VCaP (cell line): ENCODE results near the gene APC.
A peak's percentile ranks its signal among the peaks of the same experiment; 100 is the strongest.

Experiments used
- H3K27ac ChIP-seq: fragments of 450-650 bp; 2 replicates; pipeline ENCODE4 v1.5.1; 2017
- TF ChIP-seq, protein P1 (sequence below): fragments of 450-650 bp; conservative IDR thresholded peaks from 2 replicates; pipeline ENCODE4 v1.5.1; 2017; ENCODE audit warnings: mild to moderate bottlenecking, moderate library complexity

The APC gene

DNA sequence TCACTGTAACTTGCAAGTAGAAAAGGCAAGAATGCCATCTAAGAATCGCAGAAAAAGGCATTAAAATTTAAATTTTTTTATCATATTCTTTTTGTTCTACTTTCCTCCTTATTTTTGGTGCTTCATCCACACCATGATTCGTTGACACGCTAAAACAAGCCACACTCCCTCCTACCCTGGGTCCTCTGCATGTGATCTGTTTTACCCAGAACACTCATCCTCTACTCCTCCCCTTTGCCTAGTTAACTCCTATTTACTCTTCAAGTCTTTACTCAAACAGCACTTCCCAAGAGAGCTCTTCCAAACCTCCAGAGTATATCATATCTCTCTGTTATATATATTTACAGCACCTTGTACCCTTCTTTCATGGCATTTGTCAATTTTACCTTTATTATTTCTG, 62.0 kb downstream of the APC start:
- TF ChIP-seq, protein P1, sequence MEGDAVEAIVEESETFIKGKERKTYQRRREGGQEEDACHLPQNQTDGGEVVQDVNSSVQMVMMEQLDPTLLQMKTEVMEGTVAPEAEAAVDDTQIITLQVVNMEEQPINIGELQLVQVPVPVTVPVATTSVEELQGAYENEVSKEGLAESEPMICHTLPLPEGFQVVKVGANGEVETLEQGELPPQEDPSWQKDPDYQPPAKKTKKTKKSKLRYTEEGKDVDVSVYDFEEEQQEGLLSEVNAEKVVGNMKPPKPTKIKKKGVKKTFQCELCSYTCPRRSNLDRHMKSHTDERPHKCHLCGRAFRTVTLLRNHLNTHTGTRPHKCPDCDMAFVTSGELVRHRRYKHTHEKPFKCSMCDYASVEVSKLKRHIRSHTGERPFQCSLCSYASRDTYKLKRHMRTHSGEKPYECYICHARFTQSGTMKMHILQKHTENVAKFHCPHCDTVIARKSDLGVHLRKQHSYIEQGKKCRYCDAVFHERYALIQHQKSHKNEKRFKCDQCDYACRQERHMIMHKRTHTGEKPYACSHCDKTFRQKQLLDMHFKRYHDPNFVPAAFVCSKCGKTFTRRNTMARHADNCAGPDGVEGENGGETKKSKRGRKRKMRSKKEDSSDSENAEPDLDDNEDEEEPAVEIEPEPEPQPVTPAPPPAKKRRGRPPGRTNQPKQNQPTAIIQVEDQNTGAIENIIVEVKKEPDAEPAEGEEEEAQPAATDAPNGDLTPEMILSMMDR, result no peak
- no peak overlapping the region for H3K27ac ChIP-seq

DNA sequence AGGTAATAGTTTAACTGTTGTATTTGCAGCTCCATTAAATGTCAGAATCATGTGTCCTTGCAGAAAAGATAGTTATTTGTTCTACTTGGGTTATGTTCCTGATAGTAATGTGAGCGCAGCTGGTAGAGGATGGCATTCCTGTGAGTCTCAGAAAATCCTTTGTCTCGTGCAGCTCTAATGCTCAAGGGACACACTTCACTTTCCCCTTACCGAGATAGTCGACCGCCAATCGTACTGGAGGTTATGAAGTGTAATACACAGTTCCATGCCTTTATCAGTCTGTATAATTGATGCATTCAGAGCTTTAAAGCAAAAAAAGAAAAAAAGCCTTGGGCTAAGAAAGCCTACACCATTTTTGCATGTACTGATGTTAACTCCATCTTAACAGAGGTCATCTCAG, 63.2 kb downstream of the APC start:
- TF ChIP-seq, protein P1, result no peak
- no peak overlapping the region for H3K27ac ChIP-seq

DNA sequence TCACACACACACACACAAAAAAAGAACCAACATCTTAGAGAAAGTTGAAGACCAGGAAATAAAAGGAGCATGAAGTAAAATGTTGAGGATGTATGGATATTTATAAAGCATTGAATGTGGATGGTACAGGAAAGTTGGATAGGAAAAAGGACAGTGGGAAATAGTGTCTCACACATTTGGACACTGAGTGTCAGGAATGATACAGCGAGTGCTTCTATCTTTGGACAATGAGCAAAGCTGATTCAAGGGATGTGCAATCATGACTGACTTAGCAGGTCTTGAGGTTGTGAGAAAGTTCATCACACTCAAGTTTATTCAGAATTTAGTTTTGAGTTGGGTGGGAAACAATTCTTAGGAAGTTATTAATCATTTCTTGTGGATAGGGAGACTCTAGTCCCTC, 73.3 kb downstream of the APC start:
- TF ChIP-seq, protein P1, result no peak
- no peak overlapping the region for H3K27ac ChIP-seq

DNA sequence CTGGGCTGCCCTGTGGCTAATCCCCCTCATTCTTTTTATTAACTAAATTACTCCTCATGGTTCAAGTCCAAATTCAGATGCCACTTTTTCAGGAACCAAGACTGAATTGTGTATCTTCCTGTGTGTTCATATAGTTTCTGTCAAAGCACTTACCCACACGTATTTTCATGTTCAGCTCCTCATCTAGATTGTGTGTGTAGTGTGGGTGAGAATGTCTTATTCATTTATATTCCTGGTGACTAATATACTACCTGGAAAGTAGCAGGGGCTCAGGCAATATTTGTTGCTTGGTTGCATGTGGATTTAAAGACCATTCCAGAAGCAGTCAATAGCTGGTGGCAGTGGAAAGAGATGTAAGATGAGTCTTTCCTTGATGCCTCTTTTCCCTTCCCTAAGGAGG, 74.9 kb downstream of the APC start:
- no peak overlapping the region for H3K27ac ChIP-seq
- TF ChIP-seq, protein P1, result no peak

DNA sequence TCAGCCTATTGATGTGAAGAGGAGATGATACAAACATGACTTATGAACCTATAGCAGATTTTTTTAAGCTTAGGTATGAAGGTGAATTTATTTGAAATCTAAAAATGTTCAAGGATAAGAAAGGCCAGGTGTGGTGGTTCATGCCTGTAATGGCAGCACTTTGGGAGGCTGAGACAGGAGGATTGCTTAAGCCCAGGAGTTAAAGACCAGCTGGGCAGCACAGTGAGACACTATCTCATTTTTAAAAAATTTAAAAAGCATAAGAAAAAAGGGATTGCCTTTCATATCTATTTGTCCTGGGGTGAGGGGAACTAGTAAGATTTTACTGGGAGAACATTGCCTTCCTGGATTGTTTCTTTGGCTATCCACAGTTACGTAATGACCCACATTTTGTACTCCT, 82.6 kb downstream of the APC start:
- no peak overlapping the region for H3K27ac ChIP-seq
- TF ChIP-seq, protein P1, result no peak

DNA sequence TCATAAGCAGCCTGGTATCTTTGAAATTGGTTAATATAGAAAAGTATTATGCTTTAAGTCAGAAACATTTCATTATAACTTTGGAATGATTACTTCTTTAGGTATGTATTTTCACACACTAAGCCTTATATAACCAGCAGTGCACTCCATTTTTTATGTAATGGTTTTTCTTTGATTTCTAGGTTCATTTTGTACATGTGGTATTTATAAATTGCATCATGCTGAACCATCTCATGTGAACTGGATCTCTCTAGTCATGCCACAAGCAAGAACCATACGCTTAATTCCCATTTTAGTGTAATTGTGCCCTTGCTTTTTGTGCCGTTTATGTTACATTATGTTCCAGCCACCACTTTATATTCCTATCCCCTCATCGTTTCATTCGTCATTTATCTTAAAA, 84.8 kb downstream of the APC start:
- TF ChIP-seq, protein P1, result no peak
- H3K27ac ChIP-seq, result peak overlapping the region; percentile 59; the same call in 1 of the 2 replicates

DNA sequence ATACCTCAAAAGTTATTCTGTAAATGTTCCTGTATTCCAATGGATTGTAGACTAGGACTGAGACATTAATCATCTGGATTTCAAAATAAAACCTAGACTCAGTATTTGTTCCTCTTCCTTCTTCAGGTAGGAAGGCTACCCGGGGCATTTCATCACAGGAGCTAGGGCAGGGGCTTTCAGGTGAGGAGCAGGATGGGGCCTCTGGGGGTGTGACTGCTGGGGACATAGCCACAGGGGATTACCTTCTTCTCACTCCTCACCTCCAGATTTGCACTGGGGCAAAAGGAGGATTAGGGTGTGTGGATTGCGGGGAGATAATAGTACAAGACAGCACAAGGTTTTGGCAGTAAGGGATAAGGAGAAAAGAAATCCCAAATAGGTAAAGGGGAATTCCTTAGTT, 85.5 kb downstream of the APC start:
- TF ChIP-seq, protein P1, result no peak
- H3K27ac ChIP-seq, result peak overlapping the region; percentile 59

DNA sequence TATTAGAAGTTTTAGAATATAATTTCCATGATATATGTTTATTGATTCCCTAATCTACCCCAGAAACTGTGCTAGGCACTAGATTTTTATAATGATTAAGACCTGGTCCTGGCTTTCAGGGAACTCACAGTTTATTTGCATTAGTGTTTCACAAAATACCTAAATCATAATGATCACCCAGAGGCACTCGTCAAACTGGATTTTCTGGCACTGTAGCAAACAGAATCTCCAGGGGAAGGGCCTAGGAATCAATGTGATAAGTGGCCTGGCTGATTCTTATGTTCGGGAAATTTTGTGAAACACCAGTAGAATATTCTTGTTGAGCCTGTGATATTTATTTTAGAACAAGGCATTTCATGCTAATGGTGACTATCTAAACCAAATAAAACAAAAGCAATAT, 86.0 kb downstream of the APC start:
- TF ChIP-seq, protein P1, result no peak

More for the DNA sequence above, 86.0 kb downstream of the APC start:
- H3K27ac ChIP-seq, result peak overlapping the region; percentile 59
